PFSK-1 (cell line): ENCODE data around the gene LYSMD4.

ENCODE experiments used
- POLR2AphosphoS5 ChIP-seq: IDR thresholded peaks from 2 replicates; pipeline ENCODE4 v1.6.1; 2012; ENCODE audit warnings: low read depth, mild to moderate bottlenecking, control low read depth, low read length, moderate library complexity
- REST ChIP-seq, 2 experiments: IDR thresholded peaks; 2 replicates each; pipeline versions ENCODE4 v1.6.1 to v1.8.0; 2011 to 2012; ENCODE audit warnings: low read depth in 2 of 2, low read length in 2 of 2, control low read depth in 1 of 2, inconsistent platforms in 1 of 2, mild to moderate bottlenecking in 1 of 2, moderate library complexity in 1 of 2; ENCODE audit not compliant: insufficient read depth in 1 of 2
- TAF1 ChIP-seq: IDR thresholded peaks from 2 replicates; pipeline ENCODE4 v1.6.1; 2012; ENCODE audit warnings: low read length, control low read depth, borderline replicate concordance; ENCODE audit not compliant: insufficient read depth

GRCh38 chr15:99716540-99717095 is 16.6 kb downstream of the LYSMD4 start:
- TF ChIP-seq TAF1 (no peak), POLR2AphosphoS5 (no peak), REST (IDR thresholded peaks at IDR 0.05; ENCODE audit: insufficient read depth in 1 of 2, low read depth in 2 of 2, low read length in 2 of 2) (no peak)
